BLaER1 (cell line): ENCODE results near the gene HNRNPLL.
A peak's percentile ranks its signal among the peaks of the same experiment; 100 is the strongest.
"Not testable (repeated sequence)": the region's sequence is repeated elsewhere in the genome, so short reads cannot be mapped to it uniquely, and the experiment has no call there.

ENCODE experiments used
- H3K27ac ChIP-seq: shearing (Covaris generic); formaldehyde crosslinking; 2 replicates; pipeline ENCODE4 v1.8.1; 2022
- H3K27me3 ChIP-seq: shearing (Covaris generic); formaldehyde crosslinking; 2 replicates; pipeline ENCODE4 v1.8.1; 2022
- H3K36me3 ChIP-seq: shearing (Covaris generic); formaldehyde crosslinking; 2 replicates; pipeline ENCODE4 v1.8.1; 2022
- H3K4me1 ChIP-seq: shearing (Covaris generic); formaldehyde crosslinking; 2 replicates; pipeline ENCODE4 v1.8.1; 2022
- H3K4me2 ChIP-seq: shearing (Covaris generic); formaldehyde crosslinking; 2 replicates; pipeline ENCODE4 v1.8.1; 2022
- H3K4me3 ChIP-seq: shearing (Covaris generic); formaldehyde crosslinking; 2 replicates; pipeline ENCODE4 v1.8.1; 2022
- H3K9ac ChIP-seq: shearing (Covaris generic); formaldehyde crosslinking; 2 replicates; pipeline ENCODE4 v1.8.1; 2022
- H3K9me3 ChIP-seq: shearing (Covaris generic); formaldehyde crosslinking; 2 replicates; pipeline ENCODE4 v1.8.1; 2022
- H4K20me1 ChIP-seq: shearing (Covaris generic); formaldehyde crosslinking; 2 replicates; pipeline ENCODE4 v1.8.1; 2022
- Cebpa-rat ChIP-seq: shearing (Covaris generic); IDR thresholded peaks from 2 replicates; pipeline ENCODE4 v1.8.1; 2022

Gene HNRNPLL

GRCh38 chr2:38602732-38603401, at the start of gene HNRNPLL:
HNRNPLL (minus strand) TSS chr2:38602928; CDS start chr2:38602626, 302 bp downstream.
- Histone ChIP-seq H3K27ac (peak within 1 kb of the TSS; percentile 86), H3K9me3 (no peaks in the 10 kb centered on the region), H3K4me1 (peaks cover 62% of the 10 kb centered on the region), H3K4me2 (peak within 1 kb of the TSS; percentile 86), H3K4me3 (peak within 1 kb of the TSS; percentile 95), H3K36me3 (no peaks in the 10 kb centered on the region), H3K9ac (peak within 1 kb of the TSS; percentile 91), H4K20me1 (peaks cover 68% of the 10 kb centered on the region), H3K27me3 (peaks cover 21% of the 10 kb centered on the region)
- no peak for TF ChIP-seq Cebpa-rat

- H4K20me1 ChIP-seq: no peaks in the 10 kb centered on the region
- H3K27ac ChIP-seq: no peak overlapping the region
- H3K4me1 ChIP-seq: peaks cover 18% of the 10 kb centered on the region
- H3K4me3 ChIP-seq: no peak overlapping the region
- no peak for TF ChIP-seq Cebpa-rat
- H3K4me2 ChIP-seq: no peak overlapping the region
- H3K9me3 ChIP-seq: peaks cover 37% of the 10 kb centered on the region
- H3K9ac ChIP-seq: no peak overlapping the region
- H3K36me3 ChIP-seq: no peaks in the 10 kb centered on the region
- H3K27me3 ChIP-seq: no peaks in the 10 kb centered on the region
Observed at GRCh38 chr2:38650717-38651116, 48.0 kb upstream of the HNRNPLL start.

GRCh38 chr2:38650012-38650411, 47.3 kb upstream of the HNRNPLL start:
- H3K36me3 ChIP-seq: no peaks in the 10 kb centered on the region
- no peak for TF ChIP-seq Cebpa-rat
- no peak overlapping the region for H3K4me2 ChIP-seq
- H3K9me3 ChIP-seq: peaks cover 44% of the 10 kb centered on the region
- H4K20me1 ChIP-seq: no peaks in the 10 kb centered on the region
- H3K27me3 ChIP-seq: no peaks in the 10 kb centered on the region
- no peak overlapping the region for H3K9ac ChIP-seq
- peaks cover 18% of the 10 kb centered on the region for H3K4me1 ChIP-seq
- no peak overlapping the region for H3K27ac ChIP-seq
- no peak overlapping the region for H3K4me3 ChIP-seq

GRCh38 chr2:38649176-38649728, 46.5 kb upstream of the HNRNPLL start:
- Histone ChIP-seq H3K27me3 (no peaks in the 10 kb centered on the region), H3K36me3 (no peaks in the 10 kb centered on the region), H3K9ac (no peak overlapping the region), H3K4me3 (no peak overlapping the region), H4K20me1 (no peaks in the 10 kb centered on the region), H3K27ac (no peak overlapping the region), H3K4me2 (no peak overlapping the region), H3K9me3 (peaks cover 50% of the 10 kb centered on the region), H3K4me1 (peaks cover 18% of the 10 kb centered on the region)
- TF ChIP-seq Cebpa-rat: no peak

GRCh38 chr2:38648107-38648761, 45.5 kb upstream of the HNRNPLL start:
- Histone ChIP-seq H3K9me3 (peaks cover 60% of the 10 kb centered on the region), H3K36me3 (peaks cover 1% of the 10 kb centered on the region; the same call in 1 of the 2 replicates), H3K27me3 (no peaks in the 10 kb centered on the region), H4K20me1 (no peaks in the 10 kb centered on the region), H3K27ac (peak overlapping the region; percentile 20; the same call in 1 of the 2 replicates), H3K4me2 (peak overlapping the region; percentile 46), H3K9ac (no peak overlapping the region), H3K4me3 (no peak overlapping the region), H3K4me1 (peaks cover 18% of the 10 kb centered on the region)
- TF ChIP-seq Cebpa-rat: peak; percentile 46; the same call in 1 of the 2 replicates

GRCh38 chr2:38643683-38644511, 41.2 kb upstream of the HNRNPLL start:
- not testable (repeated sequence) for H3K36me3 ChIP-seq, H3K27ac ChIP-seq, H3K27me3 ChIP-seq, H3K4me2 ChIP-seq, H4K20me1 ChIP-seq, H3K9ac ChIP-seq, H3K4me3 ChIP-seq
- Histone ChIP-seq H3K9me3 (peaks cover 59% of the 10 kb centered on the region), H3K4me1 (peaks cover 15% of the 10 kb centered on the region)

GRCh38 chr2:38643021-38643671, 40.4 kb upstream of the HNRNPLL start:
- H3K9me3 ChIP-seq: peaks cover 51% of the 10 kb centered on the region
- H3K4me1 ChIP-seq: peaks cover 8% of the 10 kb centered on the region; the same call in 1 of the 2 replicates
- TF ChIP-seq Cebpa-rat: no peak
- H3K9ac ChIP-seq: no peak overlapping the region
- no peaks in the 10 kb centered on the region for H4K20me1 ChIP-seq
- no peak overlapping the region for H3K27ac ChIP-seq
- no peaks in the 10 kb centered on the region for H3K27me3 ChIP-seq
- no peak overlapping the region for H3K4me3 ChIP-seq
- no peak overlapping the region for H3K4me2 ChIP-seq
- H3K36me3 ChIP-seq: peaks cover 6% of the 10 kb centered on the region; the same call in 1 of the 2 replicates

GRCh38 chr2:38642373-38643017, 39.8 kb upstream of the HNRNPLL start:
- H3K9me3 ChIP-seq: peaks cover 45% of the 10 kb centered on the region
- not testable (repeated sequence) for H3K4me1 ChIP-seq, H3K27me3 ChIP-seq, H3K4me2 ChIP-seq, H3K9ac ChIP-seq, H3K4me3 ChIP-seq, H3K36me3 ChIP-seq, H3K27ac ChIP-seq, H4K20me1 ChIP-seq

GRCh38 chr2:38636069-38636468, 33.3 kb upstream of the HNRNPLL start:
- no peak overlapping the region for H3K4me2 ChIP-seq
- H4K20me1 ChIP-seq: no peaks in the 10 kb centered on the region
- H3K27me3 ChIP-seq: no peaks in the 10 kb centered on the region
- no peak overlapping the region for H3K4me3 ChIP-seq
- TF ChIP-seq Cebpa-rat: no peak
- H3K36me3 ChIP-seq: no peaks in the 10 kb centered on the region
- peaks cover 16% of the 10 kb centered on the region for H3K4me1 ChIP-seq
- H3K9me3 ChIP-seq: peaks cover 6% of the 10 kb centered on the region
- no peak overlapping the region for H3K27ac ChIP-seq
- H3K9ac ChIP-seq: no peak overlapping the region
